HCT116 (cell line): Measurements from ENCODE around the gene STK39. TPM values are rescaled to one million over a fixed set of nuclear protein-coding genes. Genes with fewer than 3 reads are reported as not detected.

Experiments
- ATAC-seq: fragments of 200-7000 bp; cut with Tn5 transposase; 2 replicates; pipeline ENCODE4 v1.9.1; 2020; ENCODE audit warnings: mild to moderate bottlenecking, moderate library complexity
- BruUV-seq: library from RNA; stranded (reverse); fragments of 400-500 nt; replicated peaks from 2 replicates; lab custom pipeline; 2021; lab: Mats Ljungman, UMichigan
- CTCF ChIA-PET: fragments of 300-600 bp; sonication (Branson Sonifier 250); formaldehyde crosslinking; loops from one replicate; lab custom pipeline; 2021; ENCODE audit warnings: antibody characterized with exemption; lab: Charles Lee
- POLR2A ChIA-PET: fragments of 300-600, 350-600 bp; sonication (Branson Sonifier 250); formaldehyde crosslinking; loops from one replicate; lab custom pipeline; 2021; ENCODE audit warnings: antibody characterized with exemption; lab: Charles Lee
- RAD21 ChIA-PET, 2 experiments: fragments of 300-600 bp; sonication (Branson Sonifier 250); formaldehyde crosslinking; loops; one replicate each; lab custom pipeline; 2023; ENCODE audit warnings: low total read pairs in 2 of 2; ENCODE audit not compliant: uncharacterized antibody in 2 of 2, unreplicated experiment in 2 of 2, low non-redundant PET in 1 of 2; lab: Charles Lee
- DNase-seq: peaks from one replicate; pipeline ENCODE4 v3.0.0-alpha.2; 2010; ENCODE audit warnings: low read depth, low spot score
- H2AFZ ChIP-seq: fragments of 200-600 bp; shearing (Covaris generic), sonication (generic); 2 replicates; pipeline ENCODE4 v1.6.1; 2017; ENCODE audit warnings: low read depth, mixed run types, mixed read lengths, antibody characterized with exemption, low read length; ENCODE audit not compliant: poor library complexity, severe bottlenecking
- H3K27ac ChIP-seq: 2 replicates; pipeline ENCODE4 v1.5.1; 2012; ENCODE audit warnings: low read depth, low read length
- H3K27me3 ChIP-seq: fragments of 200-600 bp; sonication (generic); 2 replicates; pipeline ENCODE4 v1.6.1; 2016; ENCODE audit warnings: mixed run types, low read length, mixed read lengths; ENCODE audit not compliant: insufficient read depth
- H3K36me3 ChIP-seq, 2 experiments: fragments of 200-500 bp in 1 of 2; fragments of 200-600 bp in 1 of 2; sonication (Bioruptor generic) in 1 of 2; sonication (generic) in 1 of 2; 2 replicates each; pipeline versions ENCODE4 v1.5.1 to v1.6.1; 2014 to 2016; ENCODE audit warnings: low read length in 2 of 2, inconsistent platforms in 1 of 2, mixed read lengths in 1 of 2, mixed run types in 1 of 2; ENCODE audit not compliant: insufficient read depth in 2 of 2, control insufficient read depth in 1 of 2
- H3K4me1 ChIP-seq, 2 experiments: fragments of 200-600 bp in 1 of 2; sonication (generic) in 1 of 2; 2 replicates each; pipeline versions ENCODE4 v1.5.1 to v1.6.1; 2012 to 2017; ENCODE audit warnings: low read length in 2 of 2, inconsistent platforms in 1 of 2, mild to moderate bottlenecking in 1 of 2, mixed read lengths in 1 of 2, mixed run types in 1 of 2, moderate library complexity in 1 of 2; ENCODE audit not compliant: insufficient read depth in 2 of 2, control insufficient read depth in 1 of 2
- H3K4me2 ChIP-seq: fragments of 200-600 bp; sonication (generic); 2 replicates; pipeline ENCODE4 v1.6.1; 2017; ENCODE audit warnings: mixed run types, low read length, mixed read lengths
- H3K4me3 ChIP-seq, 2 experiments: fragments of 200-600 bp in 1 of 2; sonication (generic) in 1 of 2; replicated peaks in 1 of 2; 2 replicates each; pipeline ENCODE4 v1.5.1; 2011 to 2016; ENCODE audit warnings: low read length in 2 of 2, control low read depth in 1 of 2, low read depth in 1 of 2, mild to moderate bottlenecking in 1 of 2, mixed read lengths in 1 of 2, mixed run types in 1 of 2
- H3K79me2 ChIP-seq: fragments of 200-600 bp; sonication (generic); 2 replicates; pipeline ENCODE4 v1.6.1; 2017; ENCODE audit warnings: mild to moderate bottlenecking, mixed run types, low read length, moderate library complexity, mixed read lengths; ENCODE audit not compliant: insufficient read depth
- H3K9ac ChIP-seq: fragments of 200-600 bp; sonication (generic); 2 replicates; pipeline ENCODE4 v1.6.1; 2016; ENCODE audit warnings: low read length, mixed read lengths
- H3K9me2 ChIP-seq: fragments of 200-600 bp; sonication (generic), shearing (Covaris generic); 2 replicates; pipeline ENCODE4 v1.6.1; 2017; ENCODE audit warnings: mixed run types, mild to moderate bottlenecking, moderate library complexity; ENCODE audit not compliant: insufficient read depth
- H3K9me3 ChIP-seq, 2 experiments: fragments of 200-500 bp in 1 of 2; fragments of 200-600 bp in 1 of 2; sonication (Bioruptor generic) in 1 of 2; sonication (generic) in 1 of 2; 2 replicates each; pipeline ENCODE4 v1.6.1; 2014 to 2017; ENCODE audit warnings: low read length in 2 of 2, mixed read lengths in 2 of 2, inconsistent platforms in 1 of 2, low read depth in 1 of 2, mild to moderate bottlenecking in 1 of 2, mixed run types in 1 of 2, moderate library complexity in 1 of 2; ENCODE audit not compliant: control insufficient read depth in 1 of 2, insufficient read depth in 1 of 2
- H4K20me1 ChIP-seq: fragments of 200-600 bp; sonication (generic), shearing (Covaris generic); 2 replicates; pipeline ENCODE4 v1.6.1; 2017; ENCODE audit warnings: mixed run types, mild to moderate bottlenecking, moderate library complexity; ENCODE audit not compliant: insufficient read depth
- CBX3 ChIP-seq: IDR thresholded peaks from 2 replicates; pipeline ENCODE4 v1.6.1; 2012; ENCODE audit warnings: low read depth
- EGR1 ChIP-seq: IDR thresholded peaks from 2 replicates; pipeline ENCODE4 v1.6.1; 2012; ENCODE audit warnings: low read depth
- EZH2 ChIP-seq: fragments of 200-600 bp; sonication (generic); IDR thresholded peaks from 2 replicates; pipeline ENCODE4 v1.6.1; 2017; ENCODE audit warnings: antibody characterized with exemption, mixed run types
- POLR2AphosphoS5 ChIP-seq: IDR thresholded peaks from 2 replicates; pipeline ENCODE4 v1.6.1; 2011; ENCODE audit warnings: mild to moderate bottlenecking, low read depth, low read length, moderate library complexity
- SRF ChIP-seq: IDR thresholded peaks from 2 replicates; pipeline ENCODE4 v1.6.1; 2012; ENCODE audit warnings: low read depth
- TCF7L2 ChIP-seq: IDR thresholded peaks from 2 replicates; pipeline ENCODE4 v1.7.0; 2011; ENCODE audit warnings: borderline replicate concordance, inconsistent platforms; ENCODE audit not compliant: insufficient read depth, insufficient read length; ENCODE audit errors: extremely low read depth
- YY1 ChIP-seq: IDR thresholded peaks from 2 replicates; pipeline ENCODE4 v1.6.1; 2011; ENCODE audit warnings: low read length, low read depth, moderate library complexity, mild to moderate bottlenecking; ENCODE audit not compliant: insufficient replicate concordance; ENCODE audit errors: extremely low read depth
- intact Hi-C: fragments of 100-400 bp; cut with micrococcal nuclease; formaldehyde crosslinking; loops from 2 replicates; pipeline ENCODE4 v1.10.0; 2022
- total RNA-seq: library from RNA; stranded (reverse); gene quantifications from one replicate; pipeline ENCODE4 v1.2.1, GENCODE V29; 2021; ENCODE audit not compliant: unreplicated experiment
- TF ChIP-seq, protein P1 (sequence below), 3 experiments: fragments of 200-600 bp in 1 of 3; sonication (generic) in 1 of 3; IDR thresholded peaks in 2 of 3; conservative IDR thresholded peaks in 1 of 3; 2 replicates each; pipeline ENCODE4 v1.5.1; 2012 to 2017; ENCODE audit warnings: low read depth in 2 of 3, low read length in 2 of 3, antibody characterized with exemption in 1 of 3, borderline replicate concordance in 1 of 3, control low read depth in 1 of 3, mild to moderate bottlenecking in 1 of 3, mixed read lengths in 1 of 3, mixed run types in 1 of 3, moderate library complexity in 1 of 3; ENCODE audit not compliant: insufficient read depth in 1 of 3
- TF ChIP-seq, protein P2 (sequence below): IDR thresholded peaks from 2 replicates; pipeline ENCODE4 v1.6.1; 2012

STK39 gene
- total RNA-seq, 1 experiment from 2014 or later = 118 TPM

DNA sequence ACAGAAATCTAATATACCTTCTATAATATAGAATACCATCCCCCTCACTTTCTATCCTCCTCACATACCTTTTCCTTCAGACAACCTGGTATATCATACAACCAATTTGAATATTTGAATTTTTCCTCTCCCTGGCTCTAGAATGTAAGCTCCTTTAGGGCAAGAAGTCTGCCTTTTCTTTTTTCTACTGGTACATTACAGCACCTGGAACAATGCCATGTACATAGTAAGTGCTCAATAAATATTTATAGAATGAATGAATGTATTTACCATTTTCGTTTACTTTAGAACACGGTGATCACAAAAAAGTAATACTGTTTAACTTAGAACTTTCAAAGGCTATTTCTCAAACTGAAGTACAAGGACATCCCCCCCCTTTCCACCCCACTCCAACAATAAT is 187.6 kb downstream of the STK39 start:
- intact Hi-C loops = no loop called here
- TF ChIP-seq, protein P1, sequence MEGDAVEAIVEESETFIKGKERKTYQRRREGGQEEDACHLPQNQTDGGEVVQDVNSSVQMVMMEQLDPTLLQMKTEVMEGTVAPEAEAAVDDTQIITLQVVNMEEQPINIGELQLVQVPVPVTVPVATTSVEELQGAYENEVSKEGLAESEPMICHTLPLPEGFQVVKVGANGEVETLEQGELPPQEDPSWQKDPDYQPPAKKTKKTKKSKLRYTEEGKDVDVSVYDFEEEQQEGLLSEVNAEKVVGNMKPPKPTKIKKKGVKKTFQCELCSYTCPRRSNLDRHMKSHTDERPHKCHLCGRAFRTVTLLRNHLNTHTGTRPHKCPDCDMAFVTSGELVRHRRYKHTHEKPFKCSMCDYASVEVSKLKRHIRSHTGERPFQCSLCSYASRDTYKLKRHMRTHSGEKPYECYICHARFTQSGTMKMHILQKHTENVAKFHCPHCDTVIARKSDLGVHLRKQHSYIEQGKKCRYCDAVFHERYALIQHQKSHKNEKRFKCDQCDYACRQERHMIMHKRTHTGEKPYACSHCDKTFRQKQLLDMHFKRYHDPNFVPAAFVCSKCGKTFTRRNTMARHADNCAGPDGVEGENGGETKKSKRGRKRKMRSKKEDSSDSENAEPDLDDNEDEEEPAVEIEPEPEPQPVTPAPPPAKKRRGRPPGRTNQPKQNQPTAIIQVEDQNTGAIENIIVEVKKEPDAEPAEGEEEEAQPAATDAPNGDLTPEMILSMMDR (IDR thresholded peaks at IDR 0.05 in 2 of 3, conservative IDR thresholded peaks at IDR 0.05 in 1 of 3; ENCODE audit: borderline replicate concordance in 1 of 3, insufficient read depth in 1 of 3, low read depth in 2 of 3, low read length in 2 of 3) = no peak
- no peak for TF ChIP-seq TCF7L2
- TF ChIP-seq SRF = no peak
- no peak for TF ChIP-seq CBX3
- TF ChIP-seq, protein P2, sequence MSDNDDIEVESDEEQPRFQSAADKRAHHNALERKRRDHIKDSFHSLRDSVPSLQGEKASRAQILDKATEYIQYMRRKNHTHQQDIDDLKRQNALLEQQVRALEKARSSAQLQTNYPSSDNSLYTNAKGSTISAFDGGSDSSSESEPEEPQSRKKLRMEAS = no peak
- no peak for TF ChIP-seq EZH2
- TF ChIP-seq POLR2AphosphoS5 = no peak
- no peak for TF ChIP-seq YY1
- TF ChIP-seq EGR1 = no peak

More for the DNA sequence above, 187.6 kb downstream of the STK39 start:
- Histone ChIP-seq H3K79me2 (peaks cover 36% of the 10 kb centered on the region; the same call in 1 of the 2 replicates), H3K9ac (no peak overlapping the region), H3K27ac (no peak overlapping the region), H3K4me1 (no peaks in the 10 kb centered on the region; a peak in 1 of 4 replicates), H3K9me2 (no peaks in the 10 kb centered on the region), H3K4me2 (no peak overlapping the region), H4K20me1 (peaks cover 4% of the 10 kb centered on the region; the same call in 1 of the 2 replicates), H3K36me3 (peaks cover 0 to 36% of the 10 kb centered on the region in 2 experiments; a peak in 2 of 4 replicates), H3K9me3 (no peaks in the 10 kb centered on the region), H2AFZ (no peak overlapping the region), H3K27me3 (no peaks in the 10 kb centered on the region), H3K4me3 (no peak overlapping the region)
- RAD21 ChIA-PET = no interaction called here
- CTCF ChIA-PET = no interaction called here
- BruUV-seq = no TSS peak
- DNase-seq = no peak
- ATAC-seq = no peak
- POLR2A ChIA-PET = no interaction called here
